K562 (cell line): ENCODE data around the gene CROCC2. TPM values are rescaled to one million over a fixed set of nuclear protein-coding genes. Genes with fewer than 3 reads are reported as not detected.

Experiments
- ATAC-seq: fragments of 200-7000 bp; cut with Tn5 transposase; 3 replicates; pipeline ENCODE4 v1.9.1; 2020; ENCODE audit warnings: moderate library complexity
- BruUV-seq: library from RNA; stranded (reverse); fragments of 400-500 nt; replicated peaks from 2 replicates; lab custom pipeline; 2021; lab: Mats Ljungman, UMichigan
- CTCF ChIA-PET: fragments of 300-600 bp; formaldehyde crosslinking; extraction: SDS; loops from one replicate; lab custom pipeline; 2021; ENCODE audit warnings: low intra/inter-chr PET ratio; lab: Yijun Ruan, JAX
- POLR2A ChIA-PET: fragments of 300-600, 350-650 bp; sonication (Branson Sonifier 250); formaldehyde crosslinking; extraction: SDS; loops from one replicate; lab custom pipeline; 2021; ENCODE audit warnings: antibody characterized with exemption, inconsistent platforms; lab: Yijun Ruan, JAX
- DNase-seq, 4 experiments: peaks; one replicate each; pipeline versions ENCODE4 v3.0.0 to v3.0.0-alpha.2; 2011 to 2018; ENCODE audit warnings: low spot score in 3 of 4, mixed read lengths in 3 of 4; ENCODE audit errors: extremely low read depth in 1 of 4
- FAIRE-seq: peaks from 2 replicates; lab custom pipeline; 2011; peaks lifted over from hg19 to GRCh38; lab: Jason Lieb, UNC
- H2AFZ ChIP-seq: 2 replicates; pipeline ENCODE4 v1.6.0; 2011; ENCODE audit warnings: low read depth, low read length, control low read depth, inconsistent platforms
- H3K27ac ChIP-seq: fragments of 200-600 bp; 3 replicates; pipeline ENCODE4 v1.8.0; 2011; ENCODE audit warnings: low read depth, mild to moderate bottlenecking, control low read depth, inconsistent platforms, low read length, moderate library complexity, mixed read lengths; ENCODE audit errors: extremely low read depth
- H3K27me3 ChIP-seq, 2 experiments: fragments of 300-600 bp in 1 of 2; 2 replicates in 1 of 2; 3 replicates in 1 of 2; pipeline versions ENCODE4 v1.6.0 to v1.8.0; 2011; ENCODE audit warnings: inconsistent platforms in 2 of 2, low read length in 2 of 2, mild to moderate bottlenecking in 1 of 2, mixed read lengths in 1 of 2, moderate library complexity in 1 of 2; ENCODE audit not compliant: control insufficient read depth in 2 of 2, insufficient read depth in 2 of 2
- H3K36me3 ChIP-seq: fragments of 300-600 bp; 3 replicates; pipeline ENCODE4 v1.8.0; 2011; ENCODE audit warnings: mild to moderate bottlenecking, low read length, inconsistent platforms; ENCODE audit not compliant: control insufficient read depth, insufficient read depth
- H3K4me1 ChIP-seq, 2 experiments: fragments of 200-600 bp in 1 of 2; replicated peaks in 1 of 2; 2 replicates in 1 of 2; 3 replicates in 1 of 2; pipeline versions ENCODE4 v1.5.1 to v1.8.0; 2011; ENCODE audit warnings: inconsistent platforms in 2 of 2, low read length in 2 of 2, mild to moderate bottlenecking in 1 of 2, mixed read lengths in 1 of 2, moderate library complexity in 1 of 2; ENCODE audit not compliant: control insufficient read depth in 2 of 2, insufficient read depth in 2 of 2
- H3K4me2 ChIP-seq: 2 replicates; pipeline ENCODE4 v1.6.1; 2011; ENCODE audit warnings: low read length, control low read depth, inconsistent platforms, mixed read lengths; ENCODE audit not compliant: insufficient read depth
- H3K4me3 ChIP-seq: fragments of 200-600 bp; sonication (generic), shearing (Covaris generic); 2 replicates; pipeline ENCODE4 v1.5.1; 2016; ENCODE audit warnings: control low read depth, inconsistent platforms
- H3K79me2 ChIP-seq: fragments of 200-600 bp; 3 replicates; pipeline ENCODE4 v1.8.0; 2011; ENCODE audit warnings: low read length, inconsistent platforms; ENCODE audit not compliant: control insufficient read depth, insufficient read depth
- H3K9ac ChIP-seq, 2 experiments: 2 replicates each; pipeline versions ENCODE4 v1.6.0 to v1.6.1; 2011; ENCODE audit warnings: low read depth in 2 of 2, low read length in 2 of 2, control low read depth in 1 of 2, inconsistent platforms in 1 of 2, mild to moderate bottlenecking in 1 of 2, mixed read lengths in 1 of 2; ENCODE audit not compliant: insufficient read depth in 1 of 2
- H3K9me1 ChIP-seq: one replicate; pipeline ENCODE4 v1.6.0; 2011; ENCODE audit warnings: inconsistent platforms, mild to moderate bottlenecking, low read length, moderate library complexity; ENCODE audit not compliant: control insufficient read depth, insufficient read depth
- H3K9me3 ChIP-seq: replicated peaks from 2 replicates; pipeline ENCODE4 v1.5.1; 2011; ENCODE audit warnings: low read depth, low read length, inconsistent platforms; ENCODE audit not compliant: control insufficient read depth, insufficient read depth
- H4K20me1 ChIP-seq: replicated peaks from 2 replicates; pipeline ENCODE4 v1.6.1; 2011; ENCODE audit warnings: low read length, inconsistent platforms, mixed read lengths; ENCODE audit not compliant: control insufficient read depth, insufficient read depth
- DACH1 ChIP-seq: fragments of 450-650 bp; IDR thresholded peaks from 2 replicates; pipeline ENCODE4 v1.6.1; 2018; ENCODE audit not compliant: partially characterized antibody
- PATZ1 ChIP-seq: fragments of 250-450 bp; sonication (Bioruptor Pico); IDR thresholded peaks from 2 replicates; pipeline ENCODE4 v1.5.0; 2020; ENCODE audit warnings: mild to moderate bottlenecking, borderline replicate concordance
- SRSF3 ChIP-seq: fragments of 200-400 bp; formaldehyde crosslinking; IDR thresholded peaks from 2 replicates; pipeline ENCODE4 v1.6.1; 2016; ENCODE audit warnings: mild to moderate bottlenecking, low read length, moderate library complexity; ENCODE audit not compliant: insufficient read depth
- ZBTB17 ChIP-seq: fragments of 450-650 bp; formaldehyde crosslinking; IDR thresholded peaks from 2 replicates; pipeline ENCODE4 v1.4.0; 2020; ENCODE audit warnings: mild to moderate bottlenecking
- ZNF121 ChIP-seq: sonication (generic); formaldehyde crosslinking; conservative IDR thresholded peaks from 2 replicates; pipeline ENCODE4 v1.8.0; 2022; ENCODE audit warnings: missing genetic modification reagents
- ZNF77 ChIP-seq: fragments of 250-450 bp; sonication (Bioruptor Pico); IDR thresholded peaks from 2 replicates; pipeline ENCODE4 v1.5.0; 2020
- WGBS: fragments of 100-300 bp; shearing (Covaris generic); methylation state at CpG from one replicate; pipeline ENCODE4 v1.1.6; 2016; ENCODE audit warnings: low coverage, mixed read lengths; ENCODE audit not compliant: insufficient coverage; ENCODE audit errors: missing lambda C conversion rate; 5-methylcytosine and 5-hydroxymethylcytosine counted together
- in situ Hi-C: fragments of 300-500 bp; cut with MboI; formaldehyde crosslinking; loops from 4 replicates; pipeline ENCODE4 v1.15.0; 2018; ENCODE audit warnings: inconsistent platforms, mixed read lengths
- intact Hi-C: fragments of 100-400 bp; cut with micrococcal nuclease; formaldehyde crosslinking; loops from 2 replicates; pipeline ENCODE4 v1.14.2; 2022
- polyA plus RNA-seq, 8 experiments: library from polyadenylated mRNA; depleted of rRNA in 4 of 8; stranded (reverse) in 5 of 8; unstranded in 3 of 8; fragments of >200 nt; fragmentation: Nextera tagmentation in 2 of 8; fragmentation: Illumina TruSeq in 1 of 8; extraction: Ambion mirVana in 2 of 8; extraction: Trizol in 1 of 8; gene quantifications; 2 replicates each; pipeline versions ENCODE4 v1.2.1 to v1.2.3, GENCODE V29; 2011 to 2014; ENCODE audit warnings: inconsistent platforms in 1 of 8, missing spikeins in 1 of 8
- total RNA-seq, 7 experiments: library from RNA; depleted of rRNA in 6 of 7; stranded (reverse); fragments of >200 nt in 6 of 7; fragmentation: Illumina TruSeq in 2 of 7; extraction: Trizol in 2 of 7; gene quantifications; 2 replicates each; pipeline versions ENCODE4 v1.2.1 to v1.2.3, GENCODE V29; 2011 to 2021; ENCODE audit warnings: low replicate concordance in 1 of 7

The CROCC2 gene
- total and polyA plus RNA-seq, 9 of the 15 experiments (the other 6 are each of a cell fraction or from before 2014, with no cell fraction given) = not detected

- TF ChIP-seq PATZ1 (CRISPR knock-in tag) (no peak), DACH1 (no peak), SRSF3 (no peak), ZBTB17 (CRISPR knock-in tag) (no peak), ZNF77 (no peak), ZNF121 (CRISPR knock-in tag) (no peak)
- Histone ChIP-seq H3K27me3 (peaks cover 0 to 22% of the 10 kb centered on the region in 2 experiments; a peak in 2 of 5 replicates), H3K4me1 (peaks cover 0 to 4% of the 10 kb centered on the region in 2 experiments; a peak in 2 of 5 replicates), H3K4me2 (no peak overlapping the region), H3K79me2 (no peaks in the 10 kb centered on the region), H3K36me3 (no peaks in the 10 kb centered on the region), H3K27ac (no peak overlapping the region), H3K9ac (no peak overlapping the region), H3K9me1 (peaks cover 2% of the 10 kb centered on the region), H3K4me3 (no peak overlapping the region), H4K20me1 (no peaks in the 10 kb centered on the region), H2AFZ (no peak overlapping the region), H3K9me3 (no peaks in the 10 kb centered on the region)
- BruUV-seq = no TSS peak
- in situ Hi-C loops (no loop called here), intact Hi-C loops (no loop called here)
- under 1% methylated on average over 13 of the region's 13 CpGs for WGBS
- ChIA-PET POLR2A (no interaction called here), CTCF (no interaction called here)
- ATAC-seq (no peak), FAIRE-seq (no peak), DNase-seq (no peak)
These were observed 47.8 kb upstream of the CROCC2 start for GRCh38 chr2:240858321-240858720.
